K562 treated with DMSO at 1 percent for 48 hours (cell line): Measurements from ENCODE around the gene CRYGA. TPM values are rescaled to one million over a fixed set of nuclear protein-coding genes. Genes with fewer than 3 reads are reported as not detected.

ENCODE experiments used
- total RNA-seq: library from RNA; unstranded; fragments of 300-600 nt; gene quantifications from 2 replicates; pipeline ENCODE4 v1.2.3, GENCODE V29; 2022; ENCODE audit warnings: low replicate concordance; ENCODE audit errors: extremely low read depth

CRYGA gene, protein sequence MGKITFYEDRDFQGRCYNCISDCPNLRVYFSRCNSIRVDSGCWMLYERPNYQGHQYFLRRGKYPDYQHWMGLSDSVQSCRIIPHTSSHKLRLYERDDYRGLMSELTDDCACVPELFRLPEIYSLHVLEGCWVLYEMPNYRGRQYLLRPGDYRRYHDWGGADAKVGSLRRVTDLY
- not detected in 2 replicates for total RNA-seq

DNA sequence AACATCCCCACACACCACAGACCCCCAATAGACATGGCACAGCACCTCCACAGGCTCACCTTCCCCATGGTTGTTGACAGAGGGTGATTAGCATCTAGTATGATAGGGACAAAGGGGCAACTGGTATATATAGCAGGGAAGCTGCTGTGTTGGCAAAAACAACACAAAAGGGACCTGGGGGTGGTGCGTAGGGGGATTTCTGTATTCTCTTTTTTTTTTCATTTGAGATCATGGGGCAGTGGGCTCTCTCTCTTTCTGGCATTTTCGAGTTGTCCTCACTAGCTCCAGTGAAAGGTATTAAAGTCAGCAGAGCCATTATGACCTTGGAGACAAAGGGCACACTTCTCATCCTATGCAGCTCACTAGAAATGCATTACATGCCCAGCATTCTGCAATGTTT, at the start of gene CRYGA:
TSS of gene CRYGA (minus strand) at position 101 of the 400 bp plus-strand sequence. CDS start at position 68, 33 bp downstream.

DNA sequence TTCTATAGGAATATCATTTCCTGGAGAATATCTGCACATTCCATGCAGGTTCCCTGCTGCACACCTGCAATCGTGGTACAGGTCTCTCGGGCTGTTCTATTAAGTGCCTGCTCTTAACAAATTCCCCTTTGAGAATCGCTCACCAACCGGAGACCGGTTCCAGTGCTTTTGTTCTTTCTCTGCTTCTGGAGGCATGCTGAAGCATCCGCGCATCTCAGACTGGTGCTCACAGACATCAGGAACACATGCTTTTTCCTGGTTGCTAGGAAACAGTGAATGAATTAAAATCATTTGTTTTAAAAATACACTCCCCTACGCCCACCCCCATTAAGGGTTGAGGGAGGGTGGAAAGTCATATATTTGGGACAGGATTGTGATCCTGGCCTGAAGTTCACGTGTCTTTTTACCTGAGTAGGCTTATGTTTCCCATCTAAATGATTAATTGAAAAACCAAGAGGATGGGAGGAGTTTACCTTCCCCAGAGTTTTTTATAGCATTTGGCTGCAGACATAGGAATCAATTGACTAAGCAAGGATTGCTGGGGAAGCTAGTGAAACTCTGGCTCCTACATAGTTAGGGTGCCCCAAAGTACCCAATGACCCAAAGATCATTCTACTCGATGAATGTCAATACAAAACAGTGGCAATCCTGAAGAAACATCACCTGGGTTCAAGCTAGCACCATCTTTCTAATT, 26.6 kb upstream of the CRYGA start, which contains the start of gene C2orf80:
TSS of gene C2orf80 (minus strand) at position 221 of the 694 bp plus-strand sequence. CDS start 3,044 bp downstream, outside the sequence.

GRCh38 chr2:208146006-208146405, 17.4 kb downstream of the CRYGA start, which contains the start of gene CRYGB:
TSS of gene CRYGB (minus strand) at chr2:208146158. CDS start at chr2:208146120, 38 bp downstream.

GRCh38 chr2:208129744-208130711, 33.4 kb downstream of the CRYGA start, which contains the start of gene CRYGC:
TSS of gene CRYGC (minus strand) at chr2:208129828. CDS start at chr2:208129792, 36 bp downstream.

GRCh38 chr2:208124013-208124715, 39.2 kb downstream of the CRYGA start, which contains the start of gene CRYGD:
TSS of gene CRYGD (minus strand) at chr2:208124524. CDS start at chr2:208124473, 51 bp downstream.

Other genes starting within 250 kb of the CRYGA start
- gene PLEKHM3, start 138.1 kb downstream of the CRYGA start, total RNA-seq: not detected in 2 replicates
- gene CRYGD, start 39.1 kb downstream of the CRYGA start, total RNA-seq: not detected in 2 replicates
- gene CRYGC, start 33.8 kb downstream of the CRYGA start, total RNA-seq: not detected in 2 replicates
- gene CRYGB, start 17.4 kb downstream of the CRYGA start, total RNA-seq: not detected in 2 replicates
- gene C2orf80, start 26.4 kb upstream of the CRYGA start, total RNA-seq: not detected in 2 replicates
- gene IDH1, start 91.5 kb upstream of the CRYGA start, total RNA-seq: not detected in 2 replicates
- gene PIKFYVE, start 102.7 kb upstream of the CRYGA start, total RNA-seq: not detected in 2 replicates
- not detected in 2 replicates for gene PTH2R, start 243.2 kb upstream of the CRYGA start, total RNA-seq